SK-N-SH (cell line): ENCODE data around the gene PPA2.

Source experiments
- CTCF ChIP-seq: fragments of 200-600 bp; sonication (generic); IDR thresholded peaks from 2 replicates; pipeline ENCODE4 v1.6.1; 2017; ENCODE audit warnings: antibody characterized with exemption, mild to moderate bottlenecking, moderate library complexity
- IRF3 ChIP-seq: fragments of 150-350 bp; IDR thresholded peaks from 2 replicates; pipeline ENCODE4 v1.6.1; 2016; ENCODE audit warnings: mild to moderate bottlenecking, low read depth, low read length
- POLR2AphosphoS5 ChIP-seq: IDR thresholded peaks from 2 replicates; pipeline ENCODE4 v1.6.1; 2012; ENCODE audit warnings: low read depth, low read length
- ZBTB33 ChIP-seq: IDR thresholded peaks from 2 replicates; pipeline ENCODE4 v1.4.0; 2012; ENCODE audit warnings: low read depth, borderline replicate concordance

- TF ChIP-seq CTCF (no peak), ZBTB33 (no peak), POLR2AphosphoS5 (no peak), IRF3 (no peak)
Observed at GRCh38 chr4:105455998-105456397, 17.9 kb downstream of the PPA2 start.
